GM12874 (cell line): ENCODE data around the gene ERC1.

Experiments
- TF ChIP-seq, protein P1 (sequence below): IDR thresholded peaks from 2 replicates; pipeline ENCODE4 v1.5.1; 2011; ENCODE audit warnings: low read depth, mild to moderate bottlenecking, control low read depth, low read length, moderate library complexity; ENCODE audit not compliant: insufficient read depth

ERC1 gene

GRCh38 chr12:1481326-1481725, 490.3 kb downstream of the ERC1 start:
- TF ChIP-seq, protein P1, sequence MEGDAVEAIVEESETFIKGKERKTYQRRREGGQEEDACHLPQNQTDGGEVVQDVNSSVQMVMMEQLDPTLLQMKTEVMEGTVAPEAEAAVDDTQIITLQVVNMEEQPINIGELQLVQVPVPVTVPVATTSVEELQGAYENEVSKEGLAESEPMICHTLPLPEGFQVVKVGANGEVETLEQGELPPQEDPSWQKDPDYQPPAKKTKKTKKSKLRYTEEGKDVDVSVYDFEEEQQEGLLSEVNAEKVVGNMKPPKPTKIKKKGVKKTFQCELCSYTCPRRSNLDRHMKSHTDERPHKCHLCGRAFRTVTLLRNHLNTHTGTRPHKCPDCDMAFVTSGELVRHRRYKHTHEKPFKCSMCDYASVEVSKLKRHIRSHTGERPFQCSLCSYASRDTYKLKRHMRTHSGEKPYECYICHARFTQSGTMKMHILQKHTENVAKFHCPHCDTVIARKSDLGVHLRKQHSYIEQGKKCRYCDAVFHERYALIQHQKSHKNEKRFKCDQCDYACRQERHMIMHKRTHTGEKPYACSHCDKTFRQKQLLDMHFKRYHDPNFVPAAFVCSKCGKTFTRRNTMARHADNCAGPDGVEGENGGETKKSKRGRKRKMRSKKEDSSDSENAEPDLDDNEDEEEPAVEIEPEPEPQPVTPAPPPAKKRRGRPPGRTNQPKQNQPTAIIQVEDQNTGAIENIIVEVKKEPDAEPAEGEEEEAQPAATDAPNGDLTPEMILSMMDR = no peak

GRCh38 chr12:1481906-1482305, 490.9 kb downstream of the ERC1 start:
- TF ChIP-seq, protein P1 = no peak

- TF ChIP-seq, protein P1 = no peak
These were observed 497.9 kb downstream of the ERC1 start for GRCh38 chr12:1488908-1489381.

DNA sequence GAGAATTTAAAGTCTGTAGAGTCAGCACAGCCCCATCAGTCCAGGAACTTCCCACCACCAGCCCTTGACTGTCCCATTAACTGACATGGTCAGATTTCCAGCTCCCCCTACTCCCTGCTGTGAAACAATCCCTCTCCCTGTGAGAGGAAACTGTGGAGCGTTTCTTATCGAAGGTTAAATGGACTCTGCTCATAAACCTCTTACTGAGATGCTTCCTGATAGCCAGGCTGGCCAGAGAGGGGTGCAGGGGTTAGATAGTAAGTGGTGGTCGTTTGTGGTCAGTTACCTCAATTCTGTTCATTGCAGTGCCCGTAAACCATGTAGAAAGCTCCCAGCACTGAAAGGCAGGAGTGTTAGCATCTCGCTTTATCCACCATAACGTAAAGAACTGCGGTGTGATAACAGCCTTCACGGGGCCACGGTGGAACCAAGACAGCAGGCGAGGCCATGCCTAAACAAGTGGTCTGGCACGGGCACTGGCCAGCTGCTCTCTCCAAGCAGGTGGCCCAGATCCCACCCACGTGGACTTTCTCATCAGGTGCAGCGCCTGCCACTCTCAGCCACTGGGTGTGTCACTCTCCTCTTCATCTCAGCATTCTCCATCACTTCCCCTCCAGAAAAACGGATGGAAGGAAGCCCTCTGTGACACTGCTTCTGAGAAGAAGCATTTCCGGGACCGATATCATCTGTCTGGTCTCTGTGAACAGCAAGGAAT, 501.1 kb downstream of the ERC1 start:
- TF ChIP-seq, protein P1 = no peak

GRCh38 chr12:1493781-1494565, 502.9 kb downstream of the ERC1 start:
- TF ChIP-seq, protein P1 = no peak

DNA sequence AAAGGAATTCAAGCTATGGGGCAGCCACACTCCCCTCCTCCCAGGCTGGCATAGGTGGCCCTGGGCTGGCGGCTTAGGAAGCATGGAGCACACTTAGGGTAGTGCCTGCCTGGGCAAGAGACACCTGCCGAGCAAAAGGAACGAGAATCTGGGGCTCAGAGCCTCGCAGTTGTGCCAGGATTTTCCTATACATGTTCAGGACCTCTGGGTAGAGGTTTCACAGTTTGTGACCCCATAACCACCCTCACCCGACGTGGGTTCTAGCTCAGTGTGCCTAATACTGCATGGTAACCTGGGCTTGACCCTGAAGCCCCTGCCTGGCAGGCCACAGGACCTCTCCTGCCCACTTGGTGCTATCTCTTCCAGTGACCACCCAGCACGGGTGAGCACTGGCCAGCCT, 503.8 kb downstream of the ERC1 start:
- TF ChIP-seq, protein P1 = no peak

DNA sequence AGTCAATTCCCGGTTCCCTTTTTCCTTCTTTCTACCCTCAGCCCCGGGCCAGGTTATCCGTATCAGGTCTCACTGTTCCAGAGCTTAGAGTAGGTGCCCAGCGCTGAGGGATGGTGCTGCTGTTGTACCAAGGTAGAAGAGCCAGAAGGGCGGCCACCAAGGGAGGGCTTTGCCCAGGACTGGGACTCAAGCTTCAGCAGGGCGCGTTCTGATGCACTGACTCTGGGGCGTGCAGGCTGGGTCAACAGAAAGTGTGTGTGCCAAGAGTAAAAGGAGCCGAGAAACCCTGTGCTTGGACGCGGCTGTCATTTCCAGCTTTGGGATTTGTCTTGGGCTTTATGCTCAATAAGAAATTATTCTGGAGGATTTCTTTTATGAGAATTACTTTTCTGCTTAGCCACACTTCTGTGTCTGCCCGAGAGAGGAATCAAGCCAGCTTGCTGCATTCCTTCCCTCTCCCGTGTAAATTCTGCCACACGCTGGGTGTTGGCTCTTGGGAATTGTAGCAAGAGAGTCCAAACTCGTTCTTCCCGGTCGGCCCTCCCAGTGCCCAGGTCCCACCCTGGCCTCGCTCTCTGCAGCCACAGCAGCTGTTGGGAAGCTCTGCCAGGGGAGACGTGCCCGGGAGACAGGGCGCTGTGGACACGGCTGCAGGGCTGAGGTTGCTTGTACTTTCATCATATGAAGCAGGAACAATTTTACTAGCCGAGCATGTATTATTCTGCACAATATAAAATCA, 505.3 kb downstream of the ERC1 start:
- TF ChIP-seq, protein P1 = no peak
